Effector CD8-positive, alpha-beta T cell (primary cell): Measurements from ENCODE around the gene CCSER1.
"Not testable (repeated sequence)": the region's sequence is repeated elsewhere in the genome, so short reads cannot be mapped to it uniquely, and the experiment has no call there.

ENCODE experiments used
- DNase-seq: peaks from one replicate; lab custom pipeline; 2025; lab: John Stamatoyannopoulos, UW

Gene CCSER1

DNA sequence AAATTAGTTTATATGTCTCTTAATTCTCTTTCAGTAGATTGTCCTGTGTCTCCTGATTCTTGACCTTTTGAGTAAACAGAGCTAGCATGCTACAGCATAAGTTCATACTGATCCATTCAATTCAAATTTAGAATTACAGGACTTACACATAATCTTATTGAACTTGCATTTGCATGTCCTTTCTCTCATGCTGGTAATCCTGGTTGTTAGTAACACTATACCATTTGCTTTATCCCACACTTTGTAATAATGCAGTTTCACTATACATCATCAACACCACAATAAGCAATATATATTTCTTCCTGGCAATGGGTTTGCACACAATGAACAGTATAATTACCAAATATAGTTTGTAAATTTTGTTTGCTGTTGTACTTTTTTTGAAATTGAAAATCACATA is 1239.4 kb downstream of the CCSER1 start:
- DNase-seq: no peak

DNA sequence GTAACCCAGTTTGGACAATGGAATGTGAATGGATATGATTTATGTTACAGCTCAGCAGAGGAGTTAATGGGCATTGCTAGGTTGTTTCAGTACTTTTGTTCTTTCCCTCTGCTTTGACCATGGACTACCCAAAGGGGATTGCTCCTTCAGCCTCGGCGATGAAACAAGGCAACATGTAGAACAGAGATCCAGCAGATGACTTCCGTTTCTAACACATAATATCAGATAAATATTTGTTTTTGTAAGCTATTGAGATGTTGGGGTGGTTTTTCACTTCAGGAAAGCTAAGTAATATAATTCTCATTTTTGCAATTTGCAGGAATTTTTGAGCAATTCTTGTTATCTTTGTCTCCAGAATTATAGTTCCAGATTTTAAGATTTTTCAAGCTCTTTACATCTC is 1241.9 kb downstream of the CCSER1 start:
- no peak for DNase-seq

DNA sequence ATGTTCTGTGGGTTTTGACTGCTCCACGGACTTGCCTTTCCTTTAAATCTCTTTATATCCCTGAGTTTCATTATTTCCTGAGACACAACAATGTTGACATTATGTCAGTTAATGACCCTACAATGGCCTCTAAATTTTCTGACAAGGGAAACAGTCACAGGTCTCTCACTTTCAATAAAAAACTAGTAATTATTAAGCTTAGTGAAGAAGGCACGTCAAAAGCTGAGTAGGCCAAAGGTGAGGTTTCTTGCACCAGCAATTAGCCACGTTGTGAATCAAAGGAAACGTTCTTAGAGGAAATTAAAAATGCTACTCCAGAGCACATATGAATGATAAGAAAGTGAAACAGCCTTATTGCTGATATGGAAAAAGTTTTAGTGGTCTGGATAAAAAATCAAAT is 1246.4 kb downstream of the CCSER1 start:
- DNase-seq: no peak

DNA sequence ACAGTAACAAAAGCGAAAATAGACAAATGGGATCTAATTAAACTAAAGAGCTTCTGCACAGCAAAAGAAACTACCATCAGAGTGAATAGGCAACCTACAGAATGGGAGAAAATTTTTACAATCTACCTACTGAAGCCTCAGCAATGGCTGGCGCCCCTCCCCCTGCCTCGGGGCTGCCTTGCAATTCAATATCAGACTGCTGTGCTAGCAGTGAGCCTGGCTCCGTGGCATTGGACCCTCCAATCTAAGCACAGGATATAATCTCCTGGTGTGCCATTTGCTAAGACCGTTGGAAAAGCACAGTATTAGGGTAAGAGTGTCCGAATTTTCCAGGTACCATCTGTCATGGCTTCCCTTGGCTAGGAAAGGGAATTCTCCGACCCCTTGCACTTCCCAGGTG is 1278.2 kb downstream of the CCSER1 start:
- DNase-seq: not testable (repeated sequence)

DNA sequence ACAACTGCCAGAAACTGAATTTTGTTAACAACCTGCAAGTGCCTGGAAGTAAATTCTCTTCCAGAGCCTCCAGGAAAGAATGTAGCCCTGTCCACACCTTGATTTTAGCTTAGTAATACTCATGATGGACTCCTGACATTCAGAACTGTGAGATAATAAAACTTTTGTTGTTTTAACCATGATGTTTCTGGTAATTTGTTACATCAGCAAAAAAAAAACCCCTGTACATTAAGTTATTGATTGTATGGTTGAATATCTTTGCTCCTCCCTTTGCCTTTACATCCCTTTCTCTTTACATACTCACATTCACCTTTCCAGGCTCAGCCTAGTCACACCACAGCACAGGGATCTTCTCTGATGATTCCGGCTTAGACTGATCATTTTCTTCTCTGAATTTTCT is 1294.8 kb downstream of the CCSER1 start:
- DNase-seq: no peak

DNA sequence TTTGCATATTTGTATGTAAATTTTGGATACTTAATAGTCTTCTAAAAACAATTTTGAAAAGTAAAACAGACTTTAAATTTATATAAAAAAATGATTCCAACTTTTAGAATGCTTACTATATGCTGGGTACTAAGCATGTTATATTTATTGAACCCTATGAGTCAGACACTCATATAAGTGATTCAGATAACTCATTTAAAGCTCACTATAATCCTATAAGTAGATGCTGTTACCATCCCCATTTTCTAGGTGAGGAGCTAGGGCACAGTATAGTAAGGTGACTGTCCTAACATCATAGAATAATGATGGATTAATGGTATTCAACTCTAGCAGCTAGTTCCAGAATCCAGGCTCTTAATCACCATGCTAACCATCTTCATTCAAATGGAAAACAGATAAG is 1299.5 kb downstream of the CCSER1 start:
- DNase-seq: no peak

DNA sequence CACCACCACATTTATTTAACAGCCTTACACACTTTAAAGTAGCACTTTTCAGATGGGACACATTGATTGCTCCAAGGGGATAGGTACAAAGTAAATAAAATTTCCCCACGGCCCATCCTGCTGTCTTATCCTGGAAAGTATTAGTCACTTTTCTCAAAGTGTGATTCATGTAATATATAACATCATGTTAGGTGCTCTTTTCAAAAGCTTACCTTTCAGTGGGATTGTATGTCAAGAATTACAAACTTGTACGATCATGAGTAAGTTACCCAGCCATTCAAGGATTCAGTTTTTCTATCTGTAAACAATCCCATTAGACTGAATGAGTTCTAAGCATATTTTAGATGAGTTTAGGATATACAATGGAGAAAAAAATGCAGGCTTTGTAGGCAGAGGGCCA is 1300.0 kb downstream of the CCSER1 start:
- DNase-seq: no peak

DNA sequence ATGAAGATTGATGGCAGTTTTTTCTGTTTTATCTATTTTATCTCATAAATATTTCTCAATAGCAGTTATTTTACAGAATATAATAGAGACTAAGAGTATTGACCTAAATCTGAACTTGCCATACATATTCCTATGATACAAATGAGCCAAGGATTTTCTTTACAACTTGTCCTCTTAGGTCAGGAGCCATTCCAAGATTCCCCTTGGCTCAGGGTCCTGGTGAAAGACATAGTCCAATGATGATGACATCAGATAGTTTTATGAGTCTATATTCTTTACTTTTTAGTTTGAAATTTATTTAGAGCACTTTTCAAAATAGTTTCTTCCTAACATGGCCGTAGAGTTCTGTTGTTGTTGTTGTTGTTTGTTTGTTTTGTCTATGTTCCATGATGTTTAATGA is 1307.4 kb downstream of the CCSER1 start:
- DNase-seq: no peak

DNA sequence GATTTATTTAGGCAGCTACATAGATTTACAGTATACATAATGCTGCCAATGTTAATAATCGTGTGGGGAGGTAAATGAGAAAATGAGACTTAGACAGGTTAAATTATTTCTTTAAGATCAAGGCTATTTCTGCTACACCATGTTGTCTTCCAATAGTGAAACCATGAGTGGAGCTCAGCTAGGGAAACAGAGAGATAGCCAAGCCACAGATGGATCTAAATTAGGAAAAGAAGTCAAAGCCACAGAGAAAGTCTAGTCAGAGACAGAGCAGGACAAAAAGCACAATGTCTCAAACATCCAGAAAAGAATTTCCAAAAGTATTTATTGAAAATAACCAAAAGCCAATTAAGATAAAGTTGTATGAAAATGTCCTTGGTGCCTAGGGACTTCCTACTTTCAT is 1309.4 kb downstream of the CCSER1 start:
- no peak for DNase-seq

DNA sequence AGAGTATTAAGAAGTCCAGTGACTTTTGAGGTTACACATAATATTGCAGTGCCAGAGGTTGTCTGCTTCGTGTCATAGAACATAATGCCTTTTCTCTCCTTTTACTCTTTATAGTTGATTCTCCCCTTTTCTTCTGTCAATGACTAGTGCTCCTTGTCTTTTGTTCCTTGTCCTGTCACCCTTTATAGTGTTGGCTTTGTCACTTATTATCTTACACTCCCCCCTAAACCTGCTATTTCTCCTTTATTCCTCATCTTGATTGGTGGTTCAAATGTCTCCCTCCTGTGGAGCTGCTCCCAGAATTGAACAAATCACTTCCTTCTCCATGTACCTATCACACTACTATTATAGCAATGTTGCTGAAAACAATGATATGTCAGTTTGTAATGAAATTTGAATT is 1320.0 kb downstream of the CCSER1 start:
- DNase-seq: no peak

DNA sequence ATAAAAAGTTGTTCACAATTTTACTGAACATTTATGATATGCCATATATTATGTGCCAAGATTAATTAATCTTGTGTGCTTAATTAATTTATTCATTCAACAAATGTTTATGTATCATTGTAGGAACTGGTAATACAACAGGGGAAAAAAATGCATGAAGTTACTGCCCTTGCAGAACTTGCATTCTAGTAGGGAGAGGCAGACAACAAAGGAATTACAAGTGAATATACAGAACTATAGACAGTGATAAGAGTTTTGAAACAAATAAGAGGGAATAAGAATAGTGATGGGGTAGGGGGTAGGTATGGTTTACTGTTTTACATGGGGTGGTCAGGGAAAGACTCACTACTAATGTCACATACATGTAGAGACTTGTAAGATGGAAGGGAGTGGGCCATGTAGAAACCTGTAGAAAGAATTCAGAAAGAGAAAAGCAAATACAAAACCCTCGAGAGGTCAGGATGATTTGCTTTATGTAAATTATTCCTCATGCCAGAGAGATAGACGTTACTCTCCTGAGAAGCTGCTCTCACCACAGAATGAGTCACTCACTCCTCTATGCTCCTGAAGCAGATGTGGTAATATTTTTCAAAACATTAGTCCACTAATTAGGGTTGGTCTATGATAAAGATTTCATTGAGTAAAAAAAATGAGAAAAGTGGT is 1321.6 kb downstream of the CCSER1 start:
- DNase-seq: no peak

DNA sequence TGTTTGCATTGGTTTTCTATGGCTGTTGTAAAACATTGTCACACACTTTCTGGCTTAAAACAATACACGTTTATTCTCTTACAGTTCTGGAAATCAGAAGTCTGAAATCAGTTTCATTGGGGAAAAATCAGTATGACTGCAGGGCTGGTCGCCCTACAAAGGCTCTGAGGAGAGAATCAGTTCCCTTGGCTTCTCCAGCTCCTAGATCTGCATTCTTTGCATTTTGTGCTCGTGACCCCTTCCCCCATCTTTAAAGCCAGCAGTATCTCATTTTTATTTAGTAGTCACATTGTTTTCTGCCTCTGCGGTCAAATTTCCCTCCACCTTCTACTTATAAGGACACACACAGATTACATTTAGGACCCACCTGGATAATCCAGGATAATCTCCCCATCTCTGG is 1326.9 kb downstream of the CCSER1 start:
- no peak for DNase-seq

DNA sequence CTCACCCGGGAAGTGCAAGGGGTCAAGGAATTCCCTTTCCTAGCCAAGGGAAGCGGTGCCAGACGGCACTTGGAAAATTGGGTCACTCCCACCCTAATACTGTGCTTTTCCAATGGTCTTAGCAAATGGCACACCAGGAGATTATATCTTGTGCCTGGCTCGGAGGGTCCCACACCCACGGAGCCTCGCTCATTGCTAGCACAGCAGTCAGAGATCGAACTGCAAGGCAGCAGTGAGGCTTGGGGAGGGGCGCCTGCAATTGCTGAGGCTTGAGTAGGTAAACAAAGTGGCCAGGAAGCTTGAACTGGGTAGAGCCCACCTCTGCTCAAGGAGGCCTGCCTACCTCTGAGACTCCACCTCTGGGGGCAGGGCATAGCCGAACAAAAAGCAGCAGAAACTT is 1335.4 kb downstream of the CCSER1 start:
- not testable (repeated sequence) for DNase-seq

DNA sequence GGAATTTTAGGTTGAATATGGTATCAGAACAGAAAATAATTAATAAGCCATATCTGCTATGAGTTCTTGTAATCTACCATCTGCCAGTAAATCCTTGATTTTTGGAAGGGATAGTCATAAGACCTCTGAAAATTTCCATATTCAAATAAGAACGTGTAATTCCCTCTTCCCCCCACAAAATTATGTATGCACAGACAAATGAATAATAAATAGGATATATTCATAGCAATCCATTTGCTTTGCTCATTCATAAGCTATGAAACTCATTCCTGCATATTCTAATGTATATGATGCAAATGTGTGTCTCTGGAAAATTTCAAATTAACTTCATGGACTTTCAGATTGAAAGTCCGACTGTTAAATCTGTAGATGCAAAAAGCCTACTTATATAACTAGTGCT is 1343.5 kb downstream of the CCSER1 start:
- DNase-seq: no peak

DNA sequence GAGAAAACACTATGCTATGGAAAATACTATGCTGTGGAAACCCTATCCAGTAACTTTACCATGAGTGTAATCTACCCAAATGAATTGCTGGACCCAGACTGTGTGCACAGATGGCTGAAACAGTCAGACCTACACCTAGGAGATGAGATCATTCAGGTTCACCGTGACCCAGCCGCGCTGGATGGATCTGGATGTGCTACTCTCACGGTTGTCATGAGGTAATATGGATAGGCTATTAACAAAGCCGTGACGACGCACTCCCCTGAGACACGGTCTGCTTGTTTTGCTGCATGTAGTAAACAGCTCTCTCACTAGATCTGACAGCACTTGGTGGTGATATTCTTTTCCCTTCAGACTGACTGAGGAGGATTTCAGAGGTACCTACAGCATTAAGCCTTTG is 1344.1 kb downstream of the CCSER1 start:
- no peak for DNase-seq

DNA sequence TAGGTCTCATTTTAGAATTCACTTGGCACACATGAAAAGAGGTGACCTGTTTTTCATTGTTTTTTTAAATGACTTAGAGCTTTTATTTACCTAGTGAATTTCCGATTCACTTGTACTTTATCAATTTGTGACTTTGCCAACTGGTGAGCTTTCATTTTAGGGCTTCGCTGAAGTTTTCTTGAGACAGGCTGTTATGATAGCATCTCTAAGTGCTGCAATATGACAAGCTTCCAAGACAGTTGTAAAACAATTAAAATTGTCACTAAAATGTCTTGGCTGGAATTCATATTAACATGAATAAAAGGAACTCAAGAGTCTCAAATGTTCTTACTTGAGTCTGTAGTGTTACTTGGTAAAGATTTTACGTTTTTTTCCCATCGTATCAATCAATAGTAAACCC is 1344.9 kb downstream of the CCSER1 start:
- no peak for DNase-seq

DNA sequence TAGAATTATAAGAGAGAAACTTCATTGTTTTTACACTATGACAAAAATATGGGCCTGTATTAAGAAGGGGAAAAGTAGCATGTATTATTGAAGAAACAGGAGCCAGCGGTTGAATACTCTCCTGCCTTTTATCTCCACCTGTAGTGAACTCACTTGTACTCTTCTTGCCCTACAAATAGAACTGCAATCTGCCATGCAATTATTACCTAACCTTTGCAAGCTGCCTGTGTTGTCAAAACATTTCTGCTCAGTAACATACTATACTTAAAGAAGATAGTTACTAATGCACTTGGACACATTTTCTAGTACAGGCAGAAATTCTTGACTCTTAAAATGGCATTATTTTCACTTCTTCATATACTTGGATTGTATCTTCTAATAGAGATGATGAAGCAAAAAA is 1358.2 kb downstream of the CCSER1 start:
- DNase-seq: no peak

DNA sequence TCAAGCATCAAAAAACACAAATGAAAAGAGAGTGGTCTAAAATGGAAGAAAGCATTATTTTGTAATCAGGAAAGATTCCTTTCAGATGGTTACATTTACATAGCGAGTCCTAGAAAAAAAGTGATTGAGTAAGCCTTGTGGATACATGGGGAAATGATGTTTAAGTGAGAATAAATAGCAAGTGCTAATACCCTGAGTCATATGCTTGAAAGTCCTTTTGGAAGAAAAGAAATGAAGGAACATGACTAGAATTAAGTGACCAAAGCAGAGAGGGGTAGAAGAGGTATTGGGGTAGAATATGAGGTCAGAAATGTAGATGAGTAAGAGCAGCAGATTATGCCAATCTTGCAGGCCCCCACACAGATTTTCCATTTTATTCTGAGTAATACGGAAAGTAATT is 1361.8 kb downstream of the CCSER1 start:
- no peak for DNase-seq

DNA sequence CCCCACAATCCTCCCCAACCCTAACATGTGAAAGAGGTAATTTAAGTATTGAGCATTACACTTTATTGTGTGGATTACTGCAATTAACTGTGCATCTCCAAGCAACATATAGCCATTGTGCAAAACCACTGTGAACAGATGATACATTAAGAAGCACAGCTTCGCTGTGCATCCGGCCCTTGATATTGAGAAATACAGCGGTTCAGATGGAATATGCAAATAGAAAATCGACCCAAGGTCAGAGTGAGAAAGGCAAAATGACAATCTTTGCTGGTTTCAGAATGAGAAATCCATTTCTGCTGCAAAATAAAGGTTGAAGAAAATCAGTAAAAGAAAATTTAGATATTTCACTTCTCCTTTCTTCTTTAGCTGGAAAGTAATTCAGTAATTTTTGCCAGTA is 1370.7 kb downstream of the CCSER1 start:
- DNase-seq: no peak

DNA sequence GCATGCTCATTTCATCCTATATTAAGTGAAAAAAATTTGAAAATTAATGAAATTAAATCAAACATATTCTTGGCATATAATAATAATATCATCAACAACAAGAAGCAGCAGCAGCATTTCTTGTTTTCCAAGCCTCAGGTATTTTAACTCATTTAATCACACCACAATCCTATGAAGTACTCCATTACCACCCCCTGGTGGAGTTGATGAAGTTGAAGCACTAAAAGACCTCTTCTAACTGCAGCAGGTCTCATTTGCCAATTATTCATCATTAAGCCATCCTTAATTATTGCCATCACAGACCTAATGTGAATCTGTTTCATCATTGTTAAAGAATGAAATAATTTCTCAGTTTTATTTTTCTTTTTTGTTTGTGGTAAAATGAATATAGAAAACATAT is 1375.2 kb downstream of the CCSER1 start:
- DNase-seq: no peak

DNA sequence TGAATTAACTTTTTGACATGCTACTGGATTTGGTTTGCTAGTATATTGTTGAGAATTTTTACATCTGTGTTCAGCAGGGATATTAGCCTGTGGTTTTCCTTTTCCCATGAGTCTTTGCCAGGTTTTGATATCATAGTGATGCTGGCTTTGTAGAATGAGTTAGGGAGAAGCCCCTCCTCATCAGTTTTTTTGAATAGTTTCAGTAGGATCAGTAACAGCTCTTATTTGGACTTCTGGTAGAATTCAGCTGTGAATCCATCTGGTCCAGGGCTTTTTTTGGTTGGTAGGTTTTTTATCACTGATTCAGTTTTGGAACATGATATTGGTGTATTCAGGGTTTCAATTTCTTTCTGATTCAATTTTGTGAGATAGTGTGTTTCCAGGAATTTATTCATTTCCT is 1386.1 kb downstream of the CCSER1 start:
- DNase-seq: no peak

DNA sequence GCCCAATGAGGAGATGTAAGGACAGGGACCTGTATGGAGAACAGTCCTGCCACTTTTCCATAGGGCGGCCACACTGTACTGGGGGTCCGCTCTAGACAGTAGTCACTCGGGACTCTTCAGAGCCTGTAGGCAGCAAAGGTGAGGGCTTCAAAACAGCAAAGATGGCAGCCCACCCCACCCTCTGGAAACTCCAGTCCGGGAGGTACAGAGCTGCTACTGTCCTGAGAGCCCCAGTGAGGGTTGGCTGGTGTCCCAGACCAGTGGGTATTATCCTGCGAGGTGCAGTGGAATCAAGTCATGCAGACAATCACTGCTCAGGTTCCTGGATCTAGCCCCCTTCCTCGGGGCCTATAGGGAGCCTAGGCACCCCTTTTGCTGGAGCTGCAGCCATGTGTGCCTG is 1392.0 kb downstream of the CCSER1 start:
- DNase-seq: no peak

DNA sequence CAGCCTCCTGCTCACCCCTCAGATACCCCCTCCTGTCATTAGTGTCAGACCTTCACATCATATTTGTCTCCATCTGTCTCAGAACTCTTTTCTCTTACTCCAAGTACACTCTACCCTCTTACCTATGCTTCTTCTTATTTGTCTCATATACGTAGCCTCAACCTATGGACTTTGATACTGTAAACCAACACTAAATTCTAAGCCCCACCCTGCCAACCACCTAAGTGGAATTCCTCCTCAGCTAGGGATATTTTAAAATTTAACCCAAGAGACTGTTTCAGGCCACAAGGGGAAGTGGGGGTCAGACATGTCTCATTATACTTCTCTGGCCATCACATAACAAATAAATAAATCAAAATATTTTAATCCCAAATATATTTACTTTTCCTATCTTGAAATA is 1398.4 kb downstream of the CCSER1 start:
- DNase-seq: no peak

DNA sequence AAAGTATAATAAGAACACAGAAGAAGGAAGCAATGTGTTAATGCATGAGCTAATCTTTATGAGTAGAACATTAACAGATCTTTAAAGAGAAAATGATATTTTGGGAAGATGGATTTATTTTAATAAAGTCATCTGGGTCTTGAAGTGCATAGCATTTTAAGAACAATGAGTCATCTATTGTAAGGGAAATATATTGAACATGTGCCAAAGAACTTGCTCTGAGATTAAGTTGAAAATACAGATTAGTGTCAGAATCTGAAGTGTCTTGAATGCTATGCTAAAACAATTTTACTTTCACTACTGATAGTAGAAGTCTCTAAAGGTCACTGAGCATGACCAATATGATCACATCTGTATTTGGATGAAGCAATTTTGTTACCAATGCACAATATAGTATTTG is 1399.9 kb downstream of the CCSER1 start:
- no peak for DNase-seq

DNA sequence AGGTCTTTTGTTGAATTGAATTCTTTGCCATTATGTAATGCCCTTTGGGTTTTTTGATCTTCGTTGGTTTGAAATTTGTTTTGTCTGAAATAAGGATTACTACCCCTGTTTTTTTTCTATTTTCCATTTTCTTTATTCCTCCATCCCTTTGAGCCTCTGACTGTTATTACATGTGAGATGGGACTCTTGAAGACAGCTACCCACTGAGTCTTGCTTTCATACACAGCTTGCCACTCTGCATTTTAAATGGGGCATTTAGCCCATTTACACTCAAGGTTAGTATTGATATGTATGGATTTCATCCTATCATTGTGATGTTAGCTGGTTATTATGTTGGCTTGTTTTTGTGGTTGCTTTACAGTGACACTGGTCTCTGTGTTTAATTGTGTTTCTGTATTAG is 1440.4 kb downstream of the CCSER1 start:
- DNase-seq: no peak
